ENCODE results near the gene FLYWCH2.

FLYWCH2 gene

GRCh38 chr16:2853531-2854073 is 29.4 kb upstream of the FLYWCH2 start:
- H3K36me3 ChIP-seq (ENCODE audit: insufficient read depth) = no peaks in the 10 kb centered on the region
- no peak overlapping the region for H2AFZ ChIP-seq (ENCODE audit: low read depth)
- H3K27ac ChIP-seq = no peak overlapping the region
- no peak overlapping the region for H3K4me3 ChIP-seq (IDR thresholded peaks at IDR 0.05; ENCODE audit: insufficient read depth, low read depth, low read length)
- H3K4me1 ChIP-seq (ENCODE audit: low read depth, poor library complexity, severe bottlenecking) = no peaks in the 10 kb centered on the region
- H3K27me3 ChIP-seq (ENCODE audit: insufficient read depth, low read depth) = peaks cover 78% of the 10 kb centered on the region
- no peak for TF ChIP-seq CTCF (conservative IDR thresholded peaks at IDR 0.05; ENCODE audit: low read depth, low read length)
- H4K20me1 ChIP-seq (ENCODE audit: insufficient read depth) = no peaks in the 10 kb centered on the region
- H3K4me2 ChIP-seq = no peak overlapping the region
- H3K79me2 ChIP-seq (ENCODE audit: insufficient read depth, low read depth) = no peaks in the 10 kb centered on the region
- H3K9ac ChIP-seq = no peak overlapping the region

GRCh38 chr16:2854700-2855309 is 28.2 kb upstream of the FLYWCH2 start:
- Histone ChIP-seq H3K27me3 (ENCODE audit: insufficient read depth, low read depth) (peaks cover 78% of the 10 kb centered on the region), H3K36me3 (ENCODE audit: insufficient read depth) (no peaks in the 10 kb centered on the region), H3K9ac (no peak overlapping the region), H2AFZ (ENCODE audit: low read depth) (no peak overlapping the region), H3K79me2 (ENCODE audit: insufficient read depth, low read depth) (no peaks in the 10 kb centered on the region), H3K4me3 (IDR thresholded peaks at IDR 0.05; ENCODE audit: insufficient read depth, low read depth, low read length) (no peak overlapping the region), H3K4me2 (no peak overlapping the region), H3K27ac (no peak overlapping the region), H3K4me1 (ENCODE audit: low read depth, poor library complexity, severe bottlenecking) (no peaks in the 10 kb centered on the region), H4K20me1 (ENCODE audit: insufficient read depth) (no peaks in the 10 kb centered on the region)
- TF ChIP-seq CTCF (conservative IDR thresholded peaks at IDR 0.05; ENCODE audit: low read depth, low read length) = peak; percentile 78

- TF ChIP-seq CTCF (conservative IDR thresholded peaks at IDR 0.05; ENCODE audit: low read depth, low read length) = no peak
- no peaks in the 10 kb centered on the region for H3K4me1 ChIP-seq (ENCODE audit: low read depth, poor library complexity, severe bottlenecking)
- no peak overlapping the region for H3K4me2 ChIP-seq
- peaks cover 79% of the 10 kb centered on the region for H3K27me3 ChIP-seq (ENCODE audit: insufficient read depth, low read depth)
- H4K20me1 ChIP-seq (ENCODE audit: insufficient read depth) = no peaks in the 10 kb centered on the region
- H3K9ac ChIP-seq = no peak overlapping the region
- no peak overlapping the region for H3K4me3 ChIP-seq (IDR thresholded peaks at IDR 0.05; ENCODE audit: insufficient read depth, low read depth, low read length)
- H3K27ac ChIP-seq = no peak overlapping the region
- H2AFZ ChIP-seq (ENCODE audit: low read depth) = no peak overlapping the region
- H3K36me3 ChIP-seq (ENCODE audit: insufficient read depth) = no peaks in the 10 kb centered on the region
- H3K79me2 ChIP-seq (ENCODE audit: insufficient read depth, low read depth) = no peaks in the 10 kb centered on the region
Observed at GRCh38 chr16:2855536-2855935, 27.5 kb upstream of the FLYWCH2 start.

- Histone ChIP-seq H3K4me2 (no peak overlapping the region), H3K27ac (no peak overlapping the region), H3K4me1 (ENCODE audit: low read depth, poor library complexity, severe bottlenecking) (no peaks in the 10 kb centered on the region), H3K36me3 (ENCODE audit: insufficient read depth) (no peaks in the 10 kb centered on the region), H2AFZ (ENCODE audit: low read depth) (no peak overlapping the region), H3K27me3 (ENCODE audit: insufficient read depth, low read depth) (peaks cover 79% of the 10 kb centered on the region), H3K9ac (no peak overlapping the region), H3K79me2 (ENCODE audit: insufficient read depth, low read depth) (no peaks in the 10 kb centered on the region), H3K4me3 (IDR thresholded peaks at IDR 0.05; ENCODE audit: insufficient read depth, low read depth, low read length) (no peak overlapping the region), H4K20me1 (ENCODE audit: insufficient read depth) (no peaks in the 10 kb centered on the region)
- TF ChIP-seq CTCF (conservative IDR thresholded peaks at IDR 0.05; ENCODE audit: low read depth, low read length) = no peak
Observed at GRCh38 chr16:2856061-2856670, 26.8 kb upstream of the FLYWCH2 start.

Measured in KMS-11 (cell line).